ENCODE measurements around the gene PTPN20.

Gene PTPN20

DNA sequence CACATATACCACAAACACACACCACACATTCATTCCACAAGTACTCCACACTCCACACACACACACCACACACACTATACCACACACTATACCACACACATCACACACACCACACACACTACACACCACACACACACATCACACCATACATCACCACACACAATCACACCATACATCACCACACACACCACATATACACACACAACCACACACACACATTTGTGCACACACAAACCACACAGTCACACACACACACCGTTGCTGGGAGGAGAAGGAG lies 112.8 kb downstream of the PTPN20 start:
- Mint-ChIP-seq H3K9me3 (no peaks in the 10 kb centered on the region), H3K27ac (no peak overlapping the region), H3K4me3 (no peak overlapping the region), H3K4me1 (no peaks in the 10 kb centered on the region), H3K36me3 (no peaks in the 10 kb centered on the region)
- no peak for ATAC-seq
- peak in 1 of 2 donors; percentile 36 for DNase-seq (ENCODE audit: low spot score in 2 of 2)

DNA sequence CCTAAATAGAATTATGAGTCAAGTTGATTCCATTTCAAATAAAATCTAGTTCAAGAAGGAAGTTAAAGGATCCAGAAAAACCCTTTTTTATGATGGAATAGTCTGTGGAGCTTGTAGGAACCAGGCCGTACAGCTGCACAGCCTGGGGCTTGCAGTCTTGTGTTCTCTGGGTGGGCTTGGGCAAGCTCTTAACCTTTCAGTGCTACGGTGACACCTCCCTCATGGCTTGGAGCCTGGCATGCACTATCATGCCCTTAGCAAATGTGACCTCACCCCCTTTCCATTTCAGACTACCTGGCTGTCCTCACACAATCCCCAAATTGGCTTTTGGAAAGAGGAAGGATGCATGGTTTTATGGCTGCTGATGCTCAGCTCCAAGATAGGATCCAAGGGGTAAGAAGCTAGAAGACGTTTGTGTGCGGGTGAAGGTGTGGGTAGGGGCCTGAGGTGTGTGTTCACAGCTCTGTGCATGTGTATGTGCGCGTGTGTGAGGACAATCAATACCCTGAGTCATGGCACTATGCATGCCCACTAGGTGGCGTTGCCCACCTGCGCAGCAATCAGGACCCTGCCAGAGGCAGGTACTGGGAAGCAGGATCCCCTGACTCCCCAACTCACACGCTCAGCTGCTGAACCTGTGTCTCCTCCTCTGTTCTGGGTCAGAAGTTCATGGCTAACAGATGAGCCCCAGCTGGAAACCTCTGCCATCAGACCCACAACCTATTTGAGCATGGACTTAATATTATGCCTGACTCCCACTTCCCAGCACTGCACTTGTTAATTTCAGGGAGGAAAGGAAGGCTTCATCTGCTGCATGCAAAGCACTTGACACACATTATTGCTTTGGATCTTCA lies 113.4 kb downstream of the PTPN20 start:
- Mint-ChIP-seq H3K4me3 (no peak overlapping the region), H3K4me1 (no peaks in the 10 kb centered on the region), H3K27ac (no peak overlapping the region), H3K9me3 (no peaks in the 10 kb centered on the region), H3K36me3 (no peaks in the 10 kb centered on the region)
- DNase-seq (ENCODE audit: low spot score in 2 of 2) (peak; percentile 23 to 71), ATAC-seq (peak; percentile 61)

- ATAC-seq = no peak
- Mint-ChIP-seq H3K4me3 (no peak overlapping the region), H3K36me3 (no peaks in the 10 kb centered on the region), H3K9me3 (no peaks in the 10 kb centered on the region), H3K27ac (no peak overlapping the region), H3K4me1 (no peaks in the 10 kb centered on the region)
- DNase-seq (ENCODE audit: low spot score in 2 of 2) = no peak
Measured at GRCh38 chr10:47025253-47025539, 114.0 kb downstream of the PTPN20 start.

- ATAC-seq (no peak), DNase-seq (ENCODE audit: low spot score in 2 of 2) (peak in 1 of 2 donors; percentile 40)
- Mint-ChIP-seq H3K9me3 (no peaks in the 10 kb centered on the region), H3K27ac (no peak overlapping the region), H3K36me3 (no peaks in the 10 kb centered on the region), H3K4me1 (no peaks in the 10 kb centered on the region), H3K4me3 (no peak overlapping the region)
Measured at GRCh38 chr10:47025540-47026300, 114.5 kb downstream of the PTPN20 start.

DNA sequence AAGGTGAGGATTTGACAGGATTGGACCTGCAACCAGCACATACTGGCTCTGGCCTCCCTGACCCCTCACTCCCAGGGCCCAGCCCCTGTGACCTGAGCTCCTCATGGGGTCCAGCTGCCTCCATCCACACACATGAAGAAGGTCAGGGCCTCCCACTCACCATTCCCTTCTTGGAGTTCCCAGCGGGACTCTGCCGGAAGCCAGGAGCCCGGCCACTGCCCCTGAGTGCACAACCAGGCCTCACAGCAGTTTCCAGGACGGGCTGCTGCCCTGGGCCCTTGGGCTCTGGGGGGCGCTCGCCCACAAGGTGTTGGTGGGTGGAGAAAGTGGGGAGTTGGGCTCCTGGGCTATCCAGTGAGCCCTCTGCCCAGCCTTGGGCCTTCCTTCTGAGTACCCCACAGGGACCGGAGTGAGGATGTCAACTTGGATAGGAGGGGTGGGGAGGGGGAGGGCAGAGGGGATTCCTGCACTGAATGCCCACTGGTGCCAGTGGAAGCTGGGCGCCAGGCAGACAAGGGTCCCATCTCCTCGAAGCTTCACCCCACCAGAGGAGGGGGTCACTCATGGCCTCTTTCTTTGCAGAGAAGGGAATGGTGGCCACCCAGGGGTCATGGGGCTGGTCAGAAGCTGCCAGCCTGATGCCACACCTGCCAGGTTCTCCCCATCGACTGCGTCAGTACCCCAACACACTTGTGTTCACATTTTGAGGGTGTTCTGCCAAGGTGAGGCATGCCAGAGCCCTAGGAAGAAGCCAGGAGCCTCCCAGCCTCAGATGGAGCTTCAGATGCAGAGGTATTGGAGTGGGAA lies 115.3 kb downstream of the PTPN20 start:
- DNase-seq (ENCODE audit: low spot score in 2 of 2) = peak in 1 of 2 donors; percentile 35
- ATAC-seq = no peak
- Mint-ChIP-seq H3K9me3 (no peaks in the 10 kb centered on the region), H3K4me1 (no peaks in the 10 kb centered on the region), H3K27ac (no peak overlapping the region), H3K4me3 (no peak overlapping the region), H3K36me3 (no peaks in the 10 kb centered on the region)

DNA sequence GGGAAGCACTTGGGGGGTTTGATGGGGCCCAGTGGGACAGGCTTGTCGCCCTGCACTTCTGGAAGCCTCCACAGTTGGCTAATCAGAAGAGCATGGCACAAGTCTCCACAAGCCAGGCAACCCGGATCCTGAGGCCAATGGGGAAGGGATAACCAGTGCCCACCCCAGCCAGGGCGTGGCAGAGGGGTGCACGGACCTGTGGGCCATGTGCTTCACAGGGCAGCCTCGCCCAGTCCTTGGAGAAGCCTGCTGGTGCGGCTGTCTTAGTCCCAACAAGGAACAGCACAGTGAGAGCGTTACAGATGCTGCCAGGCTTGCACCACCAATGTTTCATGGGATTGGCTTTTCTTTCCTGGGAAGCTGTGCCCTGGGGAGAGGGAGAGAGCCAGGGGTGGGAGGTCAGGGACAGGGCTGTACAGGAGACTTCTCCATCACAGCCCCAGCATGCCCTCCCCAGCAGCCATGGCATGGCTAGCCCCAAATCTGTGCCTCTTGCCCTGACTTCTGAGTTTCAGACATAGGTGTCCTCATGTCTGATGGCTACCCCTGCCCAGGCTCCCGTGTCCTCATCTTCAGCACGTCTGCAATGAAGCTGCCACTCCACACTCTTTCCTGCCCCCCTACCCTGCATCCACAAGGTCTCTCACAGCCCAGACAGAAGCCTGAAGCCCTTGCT lies 116.0 kb downstream of the PTPN20 start:
- no peaks in the 10 kb centered on the region for H3K36me3 Mint-ChIP-seq
- H3K4me3 Mint-ChIP-seq = no peak overlapping the region
- DNase-seq (ENCODE audit: low spot score in 2 of 2) = no peak
- H3K9me3 Mint-ChIP-seq = no peaks in the 10 kb centered on the region
- no peak overlapping the region for H3K27ac Mint-ChIP-seq
- no peaks in the 10 kb centered on the region for H3K4me1 Mint-ChIP-seq
- ATAC-seq = no peak

DNA sequence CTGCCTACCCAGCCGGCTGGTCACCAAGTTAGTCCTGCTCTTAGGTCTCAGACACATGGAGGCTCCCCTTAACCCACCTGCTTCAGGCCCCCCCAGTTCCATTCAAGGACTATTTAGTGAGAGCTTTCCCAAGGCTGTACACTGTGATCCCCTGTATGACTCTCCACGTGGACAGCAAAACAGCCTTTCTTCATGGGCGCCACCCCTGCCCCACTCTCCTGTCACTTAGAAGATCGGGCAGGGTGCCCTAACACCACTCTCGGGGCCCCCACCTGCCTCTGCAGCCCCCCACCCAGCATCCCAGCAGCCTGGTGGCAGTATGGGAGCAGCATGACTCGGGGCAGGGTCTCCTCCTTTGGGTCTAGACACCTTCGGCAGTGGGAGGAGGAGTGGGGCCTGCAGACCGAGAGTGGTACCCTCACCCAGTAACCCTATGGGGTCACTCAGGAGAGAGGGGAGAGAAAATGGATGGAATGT lies 116.6 kb downstream of the PTPN20 start:
- no peak overlapping the region for H3K4me3 Mint-ChIP-seq
- ATAC-seq = no peak
- no peaks in the 10 kb centered on the region for H3K9me3 Mint-ChIP-seq
- DNase-seq (ENCODE audit: low spot score in 2 of 2) = no peak
- no peak overlapping the region for H3K27ac Mint-ChIP-seq
- H3K36me3 Mint-ChIP-seq = no peaks in the 10 kb centered on the region
- H3K4me1 Mint-ChIP-seq = no peaks in the 10 kb centered on the region

DNA sequence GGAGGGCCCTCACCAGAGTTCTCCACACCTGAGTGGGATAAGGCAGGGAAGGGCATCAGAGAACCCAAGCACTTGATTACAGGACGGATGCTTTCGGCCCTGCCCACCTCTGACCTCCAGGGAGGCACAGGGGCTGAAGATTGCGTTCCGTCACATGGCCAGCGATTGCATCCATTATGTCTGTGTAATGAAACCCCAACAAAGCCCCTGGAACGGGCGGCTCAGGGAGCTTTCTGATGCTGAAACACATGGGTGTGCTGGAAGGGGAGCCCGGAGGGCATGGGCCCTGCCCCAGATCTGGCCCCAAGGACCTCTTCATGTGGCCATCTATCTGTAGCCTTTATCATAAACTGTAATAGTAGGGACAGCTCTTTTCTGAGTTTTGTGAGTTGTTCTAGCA lies 117.2 kb downstream of the PTPN20 start:
- Mint-ChIP-seq H3K27ac (no peak overlapping the region), H3K4me3 (no peak overlapping the region), H3K4me1 (no peaks in the 10 kb centered on the region), H3K9me3 (no peaks in the 10 kb centered on the region), H3K36me3 (no peaks in the 10 kb centered on the region)
- no peak for ATAC-seq
- no peak for DNase-seq (ENCODE audit: low spot score in 2 of 2)

GRCh38 chr10:47029181-47030009 lies 118.2 kb downstream of the PTPN20 start:
- Mint-ChIP-seq H3K4me3 (no peak overlapping the region), H3K27ac (no peak overlapping the region), H3K36me3 (no peaks in the 10 kb centered on the region), H3K9me3 (no peaks in the 10 kb centered on the region), H3K4me1 (no peaks in the 10 kb centered on the region)
- ATAC-seq = no peak
- no peak for DNase-seq (ENCODE audit: low spot score in 2 of 2)

DNA sequence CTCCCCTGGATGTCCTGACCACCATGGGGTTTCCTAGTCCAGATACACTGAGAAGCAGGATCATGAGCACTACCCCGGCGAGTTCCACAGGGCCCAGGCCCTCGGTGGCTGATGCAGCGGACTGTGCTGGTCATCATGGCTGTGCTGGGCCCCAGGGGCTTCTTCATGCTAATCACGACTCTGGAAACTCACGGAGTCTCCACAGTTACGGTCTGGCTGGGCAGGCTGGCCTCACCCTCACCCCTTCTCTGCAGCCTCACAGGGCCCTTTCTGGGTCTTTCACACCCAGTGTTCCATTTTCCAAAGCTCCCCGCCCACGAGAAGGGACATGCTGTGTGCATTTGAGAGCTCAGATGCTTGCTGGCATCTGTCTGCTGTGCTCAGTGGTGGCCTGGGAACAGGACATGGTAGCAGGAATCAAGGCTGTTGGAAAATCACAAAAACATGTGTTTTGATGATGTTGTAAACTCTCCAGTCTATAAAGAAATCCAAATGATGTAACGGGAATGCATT lies 119.0 kb downstream of the PTPN20 start:
- H3K27ac Mint-ChIP-seq = no peak overlapping the region
- ATAC-seq = no peak
- H3K36me3 Mint-ChIP-seq = no peaks in the 10 kb centered on the region
- DNase-seq (ENCODE audit: low spot score in 2 of 2) = no peak
- no peaks in the 10 kb centered on the region for H3K9me3 Mint-ChIP-seq
- H3K4me1 Mint-ChIP-seq = no peaks in the 10 kb centered on the region
- no peak overlapping the region for H3K4me3 Mint-ChIP-seq

DNA sequence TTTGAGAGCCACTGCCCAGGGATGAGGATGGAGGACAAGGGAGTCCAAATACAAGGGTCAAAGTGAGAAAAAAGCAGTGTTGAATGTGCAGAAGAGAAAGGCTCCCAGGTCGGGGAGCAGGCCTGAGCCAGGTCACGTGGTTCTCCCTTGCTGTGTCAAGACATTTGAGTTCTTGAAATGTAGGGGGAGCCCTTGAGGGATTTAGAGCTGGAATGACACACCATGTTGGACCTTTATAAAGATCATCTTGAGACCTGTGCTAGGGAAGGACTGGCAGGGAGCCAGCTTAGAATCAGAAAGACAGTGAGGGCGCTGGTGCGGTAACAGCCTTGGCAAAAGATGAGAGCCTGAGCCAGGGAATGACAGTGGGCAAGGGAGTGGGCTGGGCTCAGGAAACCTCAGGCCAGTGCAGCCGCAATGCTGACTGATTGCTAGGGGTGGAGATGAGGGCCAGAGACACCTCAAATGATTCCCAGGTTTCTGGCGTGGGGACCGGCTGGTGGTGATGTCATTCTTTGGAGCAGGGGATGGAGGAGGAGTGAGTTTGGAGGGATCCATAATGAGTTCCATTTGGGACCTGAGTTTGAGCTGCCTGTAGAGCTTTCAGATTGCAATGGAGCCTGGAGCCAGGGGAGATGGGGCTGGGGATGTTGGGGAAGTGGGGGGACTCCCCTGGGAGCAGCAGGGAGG lies 120.1 kb downstream of the PTPN20 start:
- no peak for ATAC-seq
- no peak overlapping the region for H3K4me3 Mint-ChIP-seq
- H3K27ac Mint-ChIP-seq = no peak overlapping the region
- no peaks in the 10 kb centered on the region for H3K36me3 Mint-ChIP-seq
- no peak for DNase-seq (ENCODE audit: low spot score in 2 of 2)
- H3K9me3 Mint-ChIP-seq = no peaks in the 10 kb centered on the region
- no peaks in the 10 kb centered on the region for H3K4me1 Mint-ChIP-seq

DNA sequence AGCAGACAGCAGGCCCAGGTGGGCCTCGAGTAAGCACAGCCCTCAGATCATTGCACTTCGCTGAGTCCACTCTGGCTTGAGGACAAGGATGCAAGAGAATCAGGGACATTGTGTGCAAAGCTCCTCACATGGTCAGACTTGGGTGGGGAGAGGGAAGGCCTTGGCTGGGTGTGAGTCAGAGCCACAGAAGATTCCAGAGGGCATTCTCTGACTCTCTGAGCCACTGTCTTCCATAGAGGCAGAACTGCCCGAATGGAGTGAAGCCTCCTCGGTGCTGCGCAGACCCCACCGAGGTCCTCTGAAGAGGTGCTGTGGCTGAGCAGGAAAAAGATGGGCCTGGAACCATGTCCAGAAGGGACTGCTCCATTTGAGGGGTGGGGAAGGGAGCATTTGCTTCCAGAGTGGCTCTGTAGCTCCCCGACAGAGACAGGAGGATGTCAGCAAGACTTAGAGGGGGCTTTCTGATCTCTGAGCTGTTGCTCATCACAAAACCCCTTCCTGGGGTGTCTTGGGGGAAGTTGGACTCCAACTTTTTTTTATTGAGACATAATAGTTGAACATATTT lies 120.8 kb downstream of the PTPN20 start:
- Mint-ChIP-seq H3K4me3 (no peak overlapping the region), H3K36me3 (no peaks in the 10 kb centered on the region), H3K4me1 (no peaks in the 10 kb centered on the region), H3K27ac (no peak overlapping the region), H3K9me3 (no peaks in the 10 kb centered on the region)
- ATAC-seq (no peak), DNase-seq (ENCODE audit: low spot score in 2 of 2) (no peak)

GRCh38 chr10:47033081-47033480 lies 121.9 kb downstream of the PTPN20 start:
- Mint-ChIP-seq H3K36me3 (no peaks in the 10 kb centered on the region), H3K4me1 (no peaks in the 10 kb centered on the region), H3K9me3 (no peaks in the 10 kb centered on the region), H3K27ac (no peak overlapping the region), H3K4me3 (no peak overlapping the region)
- ATAC-seq (no peak), DNase-seq (ENCODE audit: low spot score in 2 of 2) (no peak)

Measured in stimulated activated effector memory CD8-positive, alpha-beta T cell treated with anti-CD3 and anti-CD28 coated beads, Interleukin-12 subunit alpha, Interleukin-12 subunit beta, amount 100 ng/mL, for 72 hours (primary cell).